GM18508 (cell line): ENCODE data around the gene CHRNA5.
"Not testable (repeated sequence)": the region's sequence is repeated elsewhere in the genome, so short reads cannot be mapped to it uniquely, and the experiment has no call there.

Source experiments
- ATAC-seq: cut with Tn5 transposase; IDR thresholded peaks from one replicate; pipeline ENCODE4 v1.9.1; 2021; ENCODE audit warnings: moderate number of reproducible peaks; ENCODE audit not compliant: insufficient read depth, unreplicated experiment

Gene CHRNA5

GRCh38 chr15:78564743-78565096, 600 bp upstream of the CHRNA5 start:
- no peak for ATAC-seq

GRCh38 chr15:78565951-78566774, 843 bp downstream of the CHRNA5 start:
- no peak for ATAC-seq

GRCh38 chr15:78567531-78567930, 2.2 kb downstream of the CHRNA5 start:
- no peak for ATAC-seq

GRCh38 chr15:78570710-78571109, 5.4 kb downstream of the CHRNA5 start:
- ATAC-seq = no peak

- no peak for ATAC-seq
These were observed 6.1 kb downstream of the CHRNA5 start for GRCh38 chr15:78571382-78571781.

- no peak for ATAC-seq
These were observed 8.1 kb downstream of the CHRNA5 start for GRCh38 chr15:78573416-78573815.

- ATAC-seq = no peak
These were observed 9.6 kb downstream of the CHRNA5 start for GRCh38 chr15:78574944-78575343.

- no peak for ATAC-seq
These were observed 32.3 kb downstream of the CHRNA5 start for GRCh38 chr15:78597583-78597982.

- no peak for ATAC-seq
These were observed 33.0 kb downstream of the CHRNA5 start for GRCh38 chr15:78598348-78598747.

- no peak for ATAC-seq
These were observed 33.9 kb downstream of the CHRNA5 start for GRCh38 chr15:78599189-78599588.

- ATAC-seq = no peak
These were observed 38.1 kb downstream of the CHRNA5 start for GRCh38 chr15:78603467-78603866.

GRCh38 chr15:78604420-78604819, 39.1 kb downstream of the CHRNA5 start:
- no peak for ATAC-seq

GRCh38 chr15:78605201-78605600, 39.9 kb downstream of the CHRNA5 start:
- no peak for ATAC-seq

GRCh38 chr15:78605680-78606079, 40.4 kb downstream of the CHRNA5 start:
- no peak for ATAC-seq

- ATAC-seq = not testable (repeated sequence)
These were observed 44.2 kb downstream of the CHRNA5 start for GRCh38 chr15:78609551-78609950.

GRCh38 chr15:78614021-78614420, 48.7 kb downstream of the CHRNA5 start:
- ATAC-seq = no peak

GRCh38 chr15:78615151-78615589, 49.9 kb downstream of the CHRNA5 start:
- ATAC-seq = no peak

GRCh38 chr15:78616506-78616905, 51.2 kb downstream of the CHRNA5 start:
- no peak for ATAC-seq

- ATAC-seq = no peak
These were observed 51.8 kb downstream of the CHRNA5 start for GRCh38 chr15:78617076-78617475.

- no peak for ATAC-seq
These were observed 52.2 kb downstream of the CHRNA5 start for GRCh38 chr15:78617516-78617915.

- ATAC-seq = no peak
These were observed 52.7 kb downstream of the CHRNA5 start for GRCh38 chr15:78618064-78618463.

- ATAC-seq = no peak
These were observed 53.2 kb downstream of the CHRNA5 start for GRCh38 chr15:78618490-78618934.
